Measurements from ENCODE around the gene CPPED1.

CPPED1 gene

GRCh38 chr16:12678983-12679382, 124.7 kb downstream of the CPPED1 start:
- TF ChIP-seq CTCF (IDR thresholded peaks at IDR 0.05) (no peak), ZFX (IDR thresholded peaks at IDR 0.05; ENCODE audit: borderline replicate concordance) (no peak)
- no peak overlapping the region for H3K27ac ChIP-seq

GRCh38 chr16:12677502-12677901, 126.2 kb downstream of the CPPED1 start:
- TF ChIP-seq ZFX (IDR thresholded peaks at IDR 0.05; ENCODE audit: borderline replicate concordance) = no peak
- no peak for TF ChIP-seq CTCF (IDR thresholded peaks at IDR 0.05)
- no peak overlapping the region for H3K27ac ChIP-seq

GRCh38 chr16:12675852-12676251, 127.8 kb downstream of the CPPED1 start:
- TF ChIP-seq ZFX (IDR thresholded peaks at IDR 0.05; ENCODE audit: borderline replicate concordance) = no peak
- no peak for TF ChIP-seq CTCF (IDR thresholded peaks at IDR 0.05)
- no peak overlapping the region for H3K27ac ChIP-seq

- H3K27ac ChIP-seq = no peak overlapping the region
- TF ChIP-seq CTCF (IDR thresholded peaks at IDR 0.05) (no peak), ZFX (IDR thresholded peaks at IDR 0.05; ENCODE audit: borderline replicate concordance) (no peak)
These were observed 128.6 kb downstream of the CPPED1 start for GRCh38 chr16:12675046-12675445.

GRCh38 chr16:12674524-12674923, 129.2 kb downstream of the CPPED1 start:
- TF ChIP-seq CTCF (IDR thresholded peaks at IDR 0.05) (no peak), ZFX (IDR thresholded peaks at IDR 0.05; ENCODE audit: borderline replicate concordance) (no peak)
- H3K27ac ChIP-seq = no peak overlapping the region

GRCh38 chr16:12674071-12674470, 129.6 kb downstream of the CPPED1 start:
- no peak for TF ChIP-seq CTCF (IDR thresholded peaks at IDR 0.05)
- no peak for TF ChIP-seq ZFX (IDR thresholded peaks at IDR 0.05; ENCODE audit: borderline replicate concordance)
- H3K27ac ChIP-seq = no peak overlapping the region

GRCh38 chr16:12673466-12673865, 130.2 kb downstream of the CPPED1 start:
- TF ChIP-seq ZFX (IDR thresholded peaks at IDR 0.05; ENCODE audit: borderline replicate concordance) (no peak), CTCF (IDR thresholded peaks at IDR 0.05) (no peak)
- H3K27ac ChIP-seq = no peak overlapping the region
